Stimulated activated CD4-positive, alpha-beta T cell treated with anti-CD3 and anti-CD28 coated beads, Interleukin-4, amount 100 ng/mL, for 1 hour (primary cell): ENCODE measurements around the gene DNAJC11.
"Not testable (repeated sequence)": the region's sequence is repeated elsewhere in the genome, so short reads cannot be mapped to it uniquely, and the experiment has no call there.

Source experiments
- DNase-seq: peaks from one replicate; pipeline ENCODE4 v3.0.0-alpha.2; 2020

Gene DNAJC11

GRCh38 chr1:6648556-6648955, 53.1 kb downstream of the DNAJC11 start:
- no peak for DNase-seq

GRCh38 chr1:6646499-6647148, 55.0 kb downstream of the DNAJC11 start:
- DNase-seq, result no peak

- DNase-seq, result no peak
Observed at GRCh38 chr1:6645018-6645417, 56.6 kb downstream of the DNAJC11 start.

GRCh38 chr1:6640867-6641266, 60.7 kb downstream of the DNAJC11 start:
- not testable (repeated sequence) for DNase-seq

- DNase-seq, result no peak
Observed at GRCh38 chr1:6638226-6638625, 63.4 kb downstream of the DNAJC11 start.

GRCh38 chr1:6637770-6638169, 63.8 kb downstream of the DNAJC11 start:
- DNase-seq, result no peak

- DNase-seq, result not testable (repeated sequence)
Observed at GRCh38 chr1:6636778-6637177, 64.8 kb downstream of the DNAJC11 start.

- DNase-seq, result no peak
Observed at GRCh38 chr1:6635910-6636760, 65.5 kb downstream of the DNAJC11 start.

GRCh38 chr1:6635161-6635909, 66.3 kb downstream of the DNAJC11 start:
- DNase-seq, result no peak

- peak; percentile 51 for DNase-seq
Observed at GRCh38 chr1:6634371-6635052, 67.1 kb downstream of the DNAJC11 start.

GRCh38 chr1:6632588-6633514, 68.8 kb downstream of the DNAJC11 start:
- no peak for DNase-seq

GRCh38 chr1:6631058-6631457, 70.6 kb downstream of the DNAJC11 start:
- DNase-seq, result no peak

GRCh38 chr1:6630027-6630426, 71.6 kb downstream of the DNAJC11 start:
- DNase-seq, result no peak

- no peak for DNase-seq
Observed at GRCh38 chr1:6628971-6629479, 72.6 kb downstream of the DNAJC11 start.

- DNase-seq, result no peak
Observed at GRCh38 chr1:6627841-6628545, 73.6 kb downstream of the DNAJC11 start.

- DNase-seq, result no peak
Observed at GRCh38 chr1:6627031-6627430, 74.6 kb downstream of the DNAJC11 start.

- DNase-seq, result no peak
Observed at GRCh38 chr1:6625584-6626149, 75.9 kb downstream of the DNAJC11 start.

- DNase-seq, result peak; percentile 92
Observed at GRCh38 chr1:6624710-6625583, 76.7 kb downstream of the DNAJC11 start, which contains the start of gene THAP3. Gene THAP3 (plus strand): TSS chr1:6624868. CDS start chr1:6625219, 351 bp downstream.

GRCh38 chr1:6623269-6623965, 78.2 kb downstream of the DNAJC11 start:
- no peak for DNase-seq
